Inflammatory macrophage treated with lipopolysaccharide for 4 hours (primary cell): ENCODE data around the gene ZEB2.

Experiments used
- DNase-seq: peaks from one replicate; pipeline ENCODE4 v3.0.0-alpha.2; 2020

The ZEB2 gene

GRCh38 chr2:144343145-144343544 lies 176.8 kb downstream of the ZEB2 start:
- no peak for DNase-seq

GRCh38 chr2:144341538-144341937 lies 178.4 kb downstream of the ZEB2 start:
- DNase-seq = no peak

GRCh38 chr2:144339048-144339447 lies 180.9 kb downstream of the ZEB2 start:
- no peak for DNase-seq

GRCh38 chr2:144334551-144334950 lies 185.4 kb downstream of the ZEB2 start:
- DNase-seq = no peak
